DLD1 (cell line): Measurements from ENCODE around the gene SLCO4A1.
"Not testable (repeated sequence)": the region's sequence is repeated elsewhere in the genome, so short reads cannot be mapped to it uniquely, and the experiment has no call there.

Source experiments
- in situ Hi-C: cut with HindIII; loops from 2 replicates; pipeline ENCODE4 v1.10.0; 2017; ENCODE audit warnings: low sequenced_read_pairs

SLCO4A1 gene

DNA sequence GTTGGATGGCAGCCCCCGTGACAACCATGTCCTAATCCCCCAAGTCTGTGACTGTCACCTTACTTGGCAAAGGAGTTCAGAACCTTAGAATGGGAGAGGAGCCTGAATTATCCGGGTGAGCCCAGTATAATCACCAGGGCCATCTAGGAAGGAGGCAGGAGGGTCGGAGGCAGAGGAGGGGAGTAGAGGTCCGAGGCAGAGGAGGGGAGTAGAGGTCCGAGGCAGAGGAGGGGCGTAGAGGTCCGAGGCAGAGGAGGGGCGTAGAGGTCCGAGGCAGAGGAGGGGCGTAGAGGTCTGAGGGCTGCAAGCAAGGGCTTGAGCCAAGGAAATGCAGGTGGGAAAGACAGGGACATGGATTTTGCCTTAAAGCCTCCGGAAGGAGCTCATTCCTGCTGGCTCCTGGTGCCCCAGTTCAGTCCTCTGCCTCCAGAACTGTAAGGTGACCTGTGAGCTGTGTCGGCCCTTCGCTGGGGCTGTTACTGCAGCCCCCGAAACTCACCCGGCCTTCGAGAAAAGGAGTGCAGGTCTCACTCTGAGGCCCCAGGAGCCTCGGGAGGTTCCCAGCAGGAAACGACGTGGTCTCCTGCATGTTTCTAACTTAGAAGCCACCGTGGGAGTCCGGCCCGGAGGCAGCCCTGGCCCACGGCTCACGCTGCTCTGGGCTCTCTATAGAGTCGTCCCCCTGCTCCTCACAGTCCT is 20.0 kb upstream of the SLCO4A1 start:
- in situ Hi-C loops = no loop called here

DNA sequence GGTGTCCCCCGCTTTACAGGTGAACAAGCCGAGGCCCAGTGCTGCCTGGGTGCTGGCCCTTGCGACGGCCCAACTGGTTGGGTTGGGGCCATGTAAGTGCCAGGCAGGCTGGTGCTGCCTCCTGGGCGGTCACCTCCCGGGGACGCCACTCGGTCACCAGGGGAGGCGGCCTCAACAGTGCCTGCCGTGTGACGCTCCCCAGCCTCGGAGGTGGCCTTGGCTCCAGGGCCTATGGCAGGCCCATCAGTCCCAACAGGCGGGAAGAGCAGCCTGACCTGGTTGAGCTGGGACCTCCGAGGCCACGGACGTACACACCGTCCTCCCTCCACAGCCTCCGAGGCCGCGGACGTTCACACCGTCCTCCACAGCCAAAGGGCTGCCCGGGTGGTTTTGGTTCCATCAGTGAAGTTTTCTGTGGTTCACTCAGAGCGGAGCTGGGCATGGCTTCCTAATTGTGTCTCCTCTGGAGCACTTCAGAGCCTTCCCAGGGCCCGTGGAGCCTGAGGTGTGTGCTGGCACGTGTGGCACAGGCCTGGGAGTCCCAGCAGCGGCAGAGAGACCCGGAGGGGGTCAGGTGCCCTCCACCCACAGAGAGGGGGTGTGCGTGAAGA is 19.3 kb upstream of the SLCO4A1 start:
- in situ Hi-C loops = no loop called here

GRCh38 chr20:62623488-62624324 is 18.6 kb upstream of the SLCO4A1 start:
- in situ Hi-C loops = no loop called here

GRCh38 chr20:62624325-62624690 is 18.0 kb upstream of the SLCO4A1 start:
- in situ Hi-C loops = no loop called here

DNA sequence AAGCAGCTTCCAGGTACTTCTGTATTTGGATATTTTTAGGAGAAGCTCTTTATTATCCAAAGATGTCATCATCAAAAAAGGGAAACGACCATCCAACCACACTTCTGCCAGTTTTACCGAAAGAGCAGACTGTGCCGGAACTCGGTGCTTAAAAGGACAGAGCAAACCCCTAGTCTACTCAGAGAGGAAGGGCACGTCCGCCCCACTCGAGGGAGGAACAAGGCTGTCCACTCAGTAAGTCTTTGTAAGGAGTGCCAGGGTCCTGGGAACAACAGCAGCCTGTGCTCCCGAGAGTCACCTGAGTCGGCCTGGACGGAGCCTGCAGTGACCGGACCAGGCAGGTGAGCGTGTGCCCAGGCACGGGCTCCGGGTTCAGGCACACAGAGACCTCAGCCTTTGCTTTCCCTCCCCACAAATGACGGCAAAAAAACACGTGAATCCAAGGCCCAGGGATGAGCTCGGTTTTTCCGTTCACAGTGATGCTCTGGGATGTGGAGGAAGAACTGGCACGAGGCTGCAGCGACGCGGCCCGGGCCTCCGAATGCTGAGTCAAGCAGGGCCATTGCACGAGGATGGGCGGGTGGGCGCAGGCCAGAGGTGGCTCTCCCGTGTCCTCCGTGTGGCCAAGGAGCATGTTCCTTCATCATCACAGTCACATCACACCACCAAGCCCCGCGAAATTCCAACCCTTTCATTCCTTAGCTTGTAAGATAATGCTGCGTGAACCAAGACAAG is 17.4 kb upstream of the SLCO4A1 start:
- in situ Hi-C loops = no loop called here

DNA sequence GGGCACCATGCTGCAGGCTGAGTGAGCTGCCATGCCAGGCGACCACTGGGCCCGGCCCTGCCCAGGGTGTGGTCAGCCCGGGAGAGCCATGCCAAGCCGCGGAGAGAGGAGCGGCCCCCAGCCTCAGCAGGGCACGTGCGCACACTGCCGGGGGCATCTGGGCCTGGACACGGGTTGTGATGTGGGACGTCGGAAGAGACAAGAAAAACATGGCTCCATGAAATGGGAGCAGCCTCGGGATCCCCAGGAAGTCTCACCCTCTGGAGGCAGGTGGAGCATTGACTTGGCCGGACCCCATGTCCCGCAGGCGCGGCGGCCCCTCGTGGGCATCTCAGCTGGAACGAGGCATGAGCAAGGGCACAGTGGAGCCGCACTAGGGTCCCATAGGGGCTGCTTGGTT is 16.8 kb upstream of the SLCO4A1 start:
- in situ Hi-C loops = no loop called here

DNA sequence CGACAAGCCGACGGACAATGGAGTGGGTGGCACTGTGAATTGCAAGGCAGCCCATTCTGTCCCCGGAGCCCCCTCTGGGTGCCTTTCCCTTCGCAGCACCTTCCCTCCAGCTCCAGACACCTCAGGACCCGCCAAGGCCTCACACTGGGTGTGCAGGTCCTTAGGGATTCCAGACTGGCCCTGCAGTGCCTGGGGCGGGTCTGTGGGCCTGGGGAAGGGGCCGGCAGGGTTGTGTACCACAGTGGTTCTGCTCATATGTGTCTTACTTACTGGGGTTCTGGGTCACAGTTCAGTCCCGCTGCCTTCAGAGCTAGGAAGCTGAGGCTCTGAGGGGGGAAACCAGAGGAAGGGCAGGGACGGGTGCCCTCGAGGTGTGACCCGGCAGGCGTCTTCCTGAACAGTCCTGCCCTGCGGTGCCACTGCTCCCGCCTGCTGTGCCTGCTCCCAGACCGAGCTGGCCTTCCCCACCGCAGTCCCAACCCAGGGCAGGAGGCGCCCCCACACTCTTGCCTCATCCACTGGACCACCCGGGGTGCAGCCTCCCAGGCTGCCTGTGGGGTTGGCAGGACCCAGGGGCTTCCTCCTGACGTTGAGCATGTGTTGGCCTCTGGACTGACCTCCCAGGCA is 16.3 kb upstream of the SLCO4A1 start:
- in situ Hi-C loops = no loop called here

- in situ Hi-C loops = not testable (repeated sequence)
These were observed 14.9 kb upstream of the SLCO4A1 start for GRCh38 chr20:62627425-62627824.

DNA sequence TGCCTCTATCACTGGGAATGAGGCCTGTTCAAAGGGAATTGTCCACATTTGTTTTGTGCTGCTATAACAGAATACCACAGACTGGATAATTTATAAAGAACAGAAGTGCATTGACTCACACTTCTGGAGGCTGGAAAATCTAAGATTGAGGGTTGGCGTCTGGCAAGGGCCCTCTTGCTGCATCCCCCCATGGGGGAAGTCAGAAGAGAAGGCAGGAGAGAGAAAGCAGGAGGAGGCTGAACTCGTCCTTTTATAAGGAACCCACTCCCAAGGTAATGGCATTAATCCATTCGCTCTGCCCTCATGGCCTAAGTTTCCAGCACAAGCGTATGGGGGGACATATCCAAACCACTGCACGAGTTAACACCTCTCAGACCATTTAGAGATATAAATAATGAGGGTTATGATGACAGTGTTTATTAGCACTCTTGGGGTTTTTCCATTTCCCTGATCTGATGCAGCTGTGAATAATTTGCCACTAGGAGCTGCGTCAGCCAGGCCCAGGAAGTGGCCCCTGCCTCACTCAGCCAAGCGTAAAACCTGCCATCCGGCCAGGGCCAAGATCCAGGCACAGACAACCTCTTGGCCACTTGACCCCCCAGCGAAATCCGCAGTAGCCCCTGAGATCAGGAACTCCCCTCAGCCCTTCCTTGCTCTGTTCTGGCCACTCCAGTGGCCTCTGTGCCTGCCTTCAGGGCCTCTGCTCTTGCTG is 14.2 kb upstream of the SLCO4A1 start:
- in situ Hi-C loops = no loop called here

GRCh38 chr20:62628691-62629090 is 13.6 kb upstream of the SLCO4A1 start:
- in situ Hi-C loops = no loop called here

GRCh38 chr20:62629864-62630470 is 12.3 kb upstream of the SLCO4A1 start:
- in situ Hi-C loops = no loop called here

- in situ Hi-C loops = no loop called here
These were observed 10.7 kb upstream of the SLCO4A1 start for GRCh38 chr20:62631336-62632308.

DNA sequence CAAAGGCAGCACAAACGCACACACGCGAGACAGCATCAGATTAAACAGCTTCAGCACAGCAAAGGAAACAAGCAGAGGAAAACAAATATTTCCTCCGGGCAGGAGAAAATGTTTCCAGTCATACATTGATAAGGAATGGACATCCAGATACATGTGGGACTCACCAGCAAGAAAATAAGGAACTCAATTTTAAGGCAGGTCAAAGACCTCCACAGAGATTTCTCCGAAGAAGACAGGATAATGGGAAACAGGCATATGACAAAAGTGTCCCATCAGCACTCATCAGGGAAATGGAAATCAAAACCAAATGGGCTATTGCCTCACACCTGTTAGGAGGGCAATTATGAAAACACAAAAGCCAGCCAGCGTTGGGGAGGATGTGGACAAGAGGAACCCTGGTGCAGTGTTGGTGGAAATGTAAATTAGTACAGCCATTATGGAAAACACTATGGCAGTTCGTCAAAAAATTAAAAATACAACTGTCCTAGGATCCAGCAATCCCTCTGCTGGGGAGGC is 9.7 kb upstream of the SLCO4A1 start:
- in situ Hi-C loops = no loop called here

GRCh38 chr20:62633598-62634329 is 8.5 kb upstream of the SLCO4A1 start:
- in situ Hi-C loops = no loop called here

DNA sequence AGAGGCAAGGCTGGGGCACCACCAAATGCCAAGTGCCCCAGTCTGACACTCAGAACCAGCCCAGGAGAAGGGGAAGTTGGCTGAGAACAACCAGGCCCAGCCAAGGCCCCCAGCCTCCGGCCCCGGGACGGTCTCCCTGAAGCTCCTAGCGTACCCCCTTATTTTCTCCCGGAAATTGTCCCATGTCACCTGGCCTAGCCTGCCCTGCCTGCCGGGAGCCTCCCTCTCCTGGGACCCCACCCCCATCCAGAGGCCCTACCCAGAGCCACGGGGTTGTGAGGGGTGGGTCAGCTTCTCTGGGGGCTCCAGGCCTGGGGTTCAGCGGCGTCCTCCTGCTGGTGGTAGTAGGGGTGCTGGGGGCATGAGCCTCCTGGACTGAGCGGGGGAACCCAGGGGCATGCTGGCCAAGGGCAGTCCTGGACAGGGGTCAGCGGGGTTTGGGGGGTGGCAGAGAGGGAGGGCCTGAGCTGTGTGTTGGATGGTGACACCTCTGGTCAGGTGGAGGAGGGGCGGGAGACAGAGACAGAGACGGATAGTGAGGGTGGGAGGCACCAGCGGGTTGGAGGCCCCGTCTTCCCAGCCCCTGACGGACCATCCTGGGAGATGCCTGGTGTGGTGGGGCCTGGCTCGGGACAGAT is 7.9 kb upstream of the SLCO4A1 start:
- in situ Hi-C loops = no loop called here

- in situ Hi-C loops = no loop called here
These were observed 7.1 kb upstream of the SLCO4A1 start for GRCh38 chr20:62635232-62635631.

GRCh38 chr20:62635852-62636251 is 6.5 kb upstream of the SLCO4A1 start:
- in situ Hi-C loops = no loop called here
